Keratinocyte (primary cell): Measurements from ENCODE around the gene NAP1L1. TPM values are rescaled to one million over a fixed set of nuclear protein-coding genes. Genes with fewer than 3 reads are reported as not detected.

Source experiments
- DNase-seq: peaks from one replicate; pipeline ENCODE4 v3.0.0-alpha.2; 2011; ENCODE audit warnings: low read depth, missing footprints, low spot score
- FAIRE-seq: peaks from 2 replicates; lab custom pipeline; 2011; peaks lifted over from hg19 to GRCh38; lab: Jason Lieb, UNC
- H2AFZ ChIP-seq: 2 replicates; pipeline ENCODE4 v1.6.0; 2012; ENCODE audit warnings: low read length, control low read depth, inconsistent platforms; ENCODE audit not compliant: control insufficient read depth
- H3K27ac ChIP-seq: 2 replicates; pipeline ENCODE4 v1.5.1; 2011; ENCODE audit warnings: low read length; ENCODE audit not compliant: control insufficient read depth, insufficient read depth
- H3K27me3 ChIP-seq: 3 replicates; pipeline ENCODE4 v1.6.0; 2011; ENCODE audit warnings: low read length; ENCODE audit not compliant: control insufficient read depth, insufficient read depth; ENCODE audit errors: extremely low read depth
- H3K36me3 ChIP-seq, 2 experiments: 2 replicates in 1 of 2; 3 replicates in 1 of 2; pipeline ENCODE4 v1.5.1; 2011; ENCODE audit warnings: low read length in 2 of 2, mild to moderate bottlenecking in 1 of 2; ENCODE audit not compliant: control insufficient read depth in 2 of 2, insufficient read depth in 2 of 2; ENCODE audit errors: extremely low read depth in 1 of 2
- H3K4me1 ChIP-seq: 3 replicates; pipeline ENCODE4 v1.5.1; 2011; ENCODE audit warnings: low read length; ENCODE audit not compliant: control insufficient read depth, insufficient read depth; ENCODE audit errors: extremely low read depth
- H3K4me2 ChIP-seq: 3 replicates; pipeline ENCODE4 v1.6.0; 2011; ENCODE audit warnings: low read depth, low read length; ENCODE audit not compliant: control insufficient read depth, insufficient read depth; ENCODE audit errors: extremely low read depth
- H3K4me3 ChIP-seq, 3 experiments: fragments of 200-600 bp in 1 of 3; sonication (generic) in 1 of 3; 2 replicates in 2 of 3; 3 replicates in 1 of 3; pipeline ENCODE4 v1.5.1; 2011 to 2016; ENCODE audit warnings: low read length in 3 of 3, mild to moderate bottlenecking in 3 of 3, control low read depth in 2 of 3, inconsistent platforms in 1 of 3, low read depth in 1 of 3, mixed read lengths in 1 of 3, mixed run types in 1 of 3, moderate library complexity in 1 of 3; ENCODE audit not compliant: control insufficient read depth in 2 of 3, insufficient read depth in 2 of 3; ENCODE audit errors: extremely low read depth in 1 of 3
- H3K79me2 ChIP-seq: 2 replicates; pipeline ENCODE4 v1.6.0; 2012; ENCODE audit warnings: low read length; ENCODE audit not compliant: control insufficient read depth, insufficient read depth
- H3K9ac ChIP-seq: 3 replicates; pipeline ENCODE4 v1.6.0; 2011; ENCODE audit warnings: low read length; ENCODE audit not compliant: control insufficient read depth, insufficient read depth; ENCODE audit errors: extremely low read depth
- H3K9me1 ChIP-seq: 3 replicates; pipeline ENCODE4 v1.6.0; 2011; ENCODE audit warnings: low read length; ENCODE audit not compliant: control insufficient read depth, insufficient read depth; ENCODE audit errors: extremely low read depth
- H3K9me3 ChIP-seq: 2 replicates; pipeline ENCODE4 v1.5.1; 2012; ENCODE audit warnings: low read depth, low read length; ENCODE audit not compliant: control insufficient read depth
- H4K20me1 ChIP-seq: 3 replicates; pipeline ENCODE4 v1.6.0; 2011; ENCODE audit warnings: low read length; ENCODE audit not compliant: control insufficient read depth, insufficient read depth; ENCODE audit errors: extremely low read depth
- CTCF ChIP-seq, 3 experiments: IDR thresholded peaks in 1 of 3; conservative IDR thresholded peaks in 1 of 3; optimal IDR thresholded peaks in 1 of 3; 2 replicates in 2 of 3; 3 replicates in 1 of 3; pipeline versions ENCODE3 to v1.5.1; 2011; ENCODE audit warnings: low read length in 3 of 3, mild to moderate bottlenecking in 3 of 3, moderate library complexity in 2 of 3, control low read depth in 1 of 3, inconsistent platforms in 1 of 3; ENCODE audit not compliant: insufficient read depth in 2 of 3; ENCODE audit errors: extremely low read depth in 1 of 3
- EZH2 ChIP-seq: IDR thresholded peaks from one replicate; pipeline ENCODE4 v1.6.1; 2012; ENCODE audit warnings: inconsistent platforms, mild to moderate bottlenecking, low read length, moderate library complexity
- dilution Hi-C: fragments of 300-500 bp; cut with MboI; formaldehyde crosslinking; loops from one replicate; pipeline ENCODE4 v1.7.0; 2020; ENCODE audit warnings: low sequenced_read_pairs; ENCODE audit not compliant: extremely low pct_ligation_motif_present
- polyA plus RNA-seq, 5 experiments: library from polyadenylated mRNA; depleted of rRNA in 3 of 5; stranded (reverse) in 3 of 5; stranded (forward) in 1 of 5; unstranded in 1 of 5; fragments of >200 nt; gene quantifications; 1 replicate in 1 of 5; 2 replicates in 3 of 5; 3 replicates in 1 of 5; pipeline versions ENCODE4 v1.2.1 to v1.2.3, GENCODE V29; 2011 to 2012; ENCODE audit warnings: missing spikeins in 2 of 5, low read depth in 1 of 5, low replicate concordance in 1 of 5

The NAP1L1 gene
- polyA plus RNA-seq, 1 donor (not counting 4 experiments of a cell fraction or from before 2014, with no cell fraction given), result 384 TPM

GRCh38 chr12:76018111-76018510 lies 66.4 kb downstream of the NAP1L1 start:
- no peak for TF ChIP-seq CTCF (optimal IDR thresholded peaks at IDR 0.05 in 1 of 3, IDR thresholded peaks at IDR 0.05 in 1 of 3, conservative IDR thresholded peaks at IDR 0.05 in 1 of 3; ENCODE audit: extremely low read depth in 1 of 3, insufficient read depth in 2 of 3, low read length in 3 of 3)
- no peak for TF ChIP-seq EZH2
- no peak overlapping the region for H3K4me3 ChIP-seq
- H3K27me3 ChIP-seq, result no peaks in the 10 kb centered on the region
- H3K9me3 ChIP-seq, result no peaks in the 10 kb centered on the region
- peaks cover 52% of the 10 kb centered on the region for H3K4me1 ChIP-seq
- dilution Hi-C loops, result no loop called here
- no peak overlapping the region for H2AFZ ChIP-seq
- H4K20me1 ChIP-seq, result no peaks in the 10 kb centered on the region
- peak overlapping the region; percentile 54 for H3K27ac ChIP-seq
- no peak for DNase-seq
- H3K9ac ChIP-seq, result peak overlapping the region; percentile 1
- H3K4me2 ChIP-seq, result no peak overlapping the region
- H3K79me2 ChIP-seq, result no peaks in the 10 kb centered on the region
- no peaks in the 10 kb centered on the region for H3K9me1 ChIP-seq
- no peak for FAIRE-seq
- no peaks in the 10 kb centered on the region for H3K36me3 ChIP-seq

GRCh38 chr12:76014007-76014406 lies 70.5 kb downstream of the NAP1L1 start:
- no peaks in the 10 kb centered on the region for H3K27me3 ChIP-seq
- H3K9ac ChIP-seq, result no peak overlapping the region
- FAIRE-seq (no peak), DNase-seq (no peak)
- H3K79me2 ChIP-seq, result no peaks in the 10 kb centered on the region
- no peak overlapping the region for H3K4me2 ChIP-seq
- H2AFZ ChIP-seq, result no peak overlapping the region
- dilution Hi-C loops, result no loop called here
- TF ChIP-seq CTCF (optimal IDR thresholded peaks at IDR 0.05 in 1 of 3, IDR thresholded peaks at IDR 0.05 in 1 of 3, conservative IDR thresholded peaks at IDR 0.05 in 1 of 3; ENCODE audit: extremely low read depth in 1 of 3, insufficient read depth in 2 of 3, low read length in 3 of 3), result no peak
- no peak for TF ChIP-seq EZH2
- no peaks in the 10 kb centered on the region for H3K9me3 ChIP-seq
- no peaks in the 10 kb centered on the region for H3K9me1 ChIP-seq
- H3K36me3 ChIP-seq, result no peaks in the 10 kb centered on the region
- H3K4me3 ChIP-seq, result no peak overlapping the region
- H3K4me1 ChIP-seq, result peaks cover 35% of the 10 kb centered on the region
- no peak overlapping the region for H3K27ac ChIP-seq
- H4K20me1 ChIP-seq, result no peaks in the 10 kb centered on the region
